GM23338 (cell line): ENCODE measurements around the gene IL1RAPL2. TPM values are rescaled to one million over a fixed set of nuclear protein-coding genes. Genes with fewer than 3 reads are reported as not detected.
A peak's percentile ranks its signal among the peaks of the same experiment; 100 is the strongest.

Experiments used
- ATAC-seq: fragments of 200-7000 bp; cut with Tn5 transposase; 3 replicates; pipeline ENCODE4 v1.9.1; 2020
- DNase-seq: peaks from one replicate; pipeline ENCODE4 v3.0.0-alpha.2; 2015; ENCODE audit warnings: low spot score
- H2AFZ ChIP-seq: fragments of 200-600 bp; sonication (generic); 2 replicates; pipeline ENCODE4 v1.8.0; 2016; ENCODE audit warnings: antibody characterized with exemption, mild to moderate bottlenecking, moderate library complexity
- H3F3A ChIP-seq: fragments of 200-600 bp; sonication (generic); replicated peaks from 2 replicates; pipeline ENCODE4 v1.8.0; 2017; ENCODE audit warnings: antibody characterized with exemption, mixed run types, low read depth
- H3K27ac ChIP-seq: fragments of 200-600 bp; sonication (generic); 2 replicates; pipeline ENCODE4 v1.6.1; 2016; ENCODE audit warnings: low read depth
- H3K27me3 ChIP-seq: fragments of 200-600 bp; sonication (generic); 2 replicates; pipeline ENCODE4 v1.8.0; 2016; ENCODE audit warnings: mild to moderate bottlenecking, mixed run types, moderate library complexity; ENCODE audit not compliant: insufficient read depth
- H3K36me3 ChIP-seq: fragments of 200-600 bp; sonication (generic); 2 replicates; pipeline ENCODE4 v1.8.0; 2016; ENCODE audit warnings: mild to moderate bottlenecking; ENCODE audit not compliant: insufficient read depth
- H3K4me1 ChIP-seq: fragments of 200-600 bp; sonication (generic); 2 replicates; pipeline ENCODE4 v1.8.0; 2016; ENCODE audit warnings: mild to moderate bottlenecking, moderate library complexity; ENCODE audit not compliant: insufficient read depth
- H3K4me2 ChIP-seq: fragments of 200-600 bp; sonication (generic); 2 replicates; pipeline ENCODE4 v1.7.1; 2017; ENCODE audit warnings: mixed run types
- H3K4me3 ChIP-seq: fragments of 200-600 bp; sonication (generic); 2 replicates; pipeline ENCODE4 v1.6.1; 2016; ENCODE audit warnings: mixed run types
- H3K79me2 ChIP-seq: fragments of 200-600 bp; sonication (generic); replicated peaks from 2 replicates; pipeline ENCODE4 v1.8.0; 2017; ENCODE audit warnings: mild to moderate bottlenecking; ENCODE audit not compliant: insufficient read depth
- H3K9me2 ChIP-seq: fragments of 200-600 bp; sonication (generic); 2 replicates; pipeline ENCODE4 v1.8.0; 2017; ENCODE audit not compliant: insufficient read depth
- H4K20me1 ChIP-seq: fragments of 200-600 bp; sonication (generic); replicated peaks from 2 replicates; pipeline ENCODE4 v1.8.0; 2017; ENCODE audit warnings: mild to moderate bottlenecking; ENCODE audit not compliant: insufficient read depth
- H3K27ac Mint-ChIP-seq: 2 replicates; pipeline ENCODE4 v1.8.0; 2020; ENCODE audit warnings: inconsistent platforms, mild to moderate bottlenecking, moderate library complexity, mixed read lengths
- H3K27me3 Mint-ChIP-seq: 3 replicates; pipeline ENCODE4 v1.8.0; 2022; ENCODE audit warnings: low read depth, mild to moderate bottlenecking, moderate library complexity, mixed read lengths, inconsistent platforms; ENCODE audit not compliant: insufficient read depth, poor library complexity
- H3K36me3 Mint-ChIP-seq: 3 replicates; pipeline ENCODE4 v1.8.0; 2021; ENCODE audit warnings: low read depth, mild to moderate bottlenecking, inconsistent platforms, moderate library complexity, mixed read lengths
- H3K4me1 Mint-ChIP-seq: 3 replicates; pipeline ENCODE4 v1.8.0; 2020; ENCODE audit warnings: mild to moderate bottlenecking, inconsistent platforms, mixed read lengths
- H3K4me3 Mint-ChIP-seq: 3 replicates; pipeline ENCODE4 v1.8.0; 2021; ENCODE audit warnings: moderate library complexity, mild to moderate bottlenecking, inconsistent platforms, mixed read lengths
- H3K9me3 Mint-ChIP-seq: 3 replicates; pipeline ENCODE4 v1.8.0; 2020; ENCODE audit warnings: moderate library complexity, mild to moderate bottlenecking, inconsistent platforms, mixed read lengths
- CREB1 ChIP-seq: fragments of 250-450 bp; sonication (Bioruptor Pico); IDR thresholded peaks from 2 replicates; pipeline ENCODE4 v1.5.0; 2020; ENCODE audit warnings: low read depth, mild to moderate bottlenecking, moderate library complexity
- EZH2 ChIP-seq: fragments of 200-600 bp; sonication (generic); IDR thresholded peaks from one replicate; pipeline ENCODE4 v1.8.0; 2017; ENCODE audit warnings: antibody characterized with exemption, mild to moderate bottlenecking, low read depth; ENCODE audit not compliant: unreplicated experiment
- EZH2phosphoT487 ChIP-seq: fragments of 200-600 bp; sonication (generic); IDR thresholded peaks from one replicate; pipeline ENCODE4 v1.8.1; 2018; ENCODE audit warnings: antibody characterized with exemption; ENCODE audit not compliant: unreplicated experiment
- JUNB ChIP-seq: IDR thresholded peaks from one replicate; pipeline ENCODE4 v1.6.1; 2016; ENCODE audit warnings: antibody characterized with exemption; ENCODE audit not compliant: unreplicated experiment
- NANOG ChIP-seq: IDR thresholded peaks from 2 replicates; pipeline ENCODE4 v1.6.1; 2016; ENCODE audit warnings: antibody characterized with exemption, borderline replicate concordance
- POLR2AphosphoS5 ChIP-seq: IDR thresholded peaks from 2 replicates; pipeline ENCODE4 v1.6.1; 2016; ENCODE audit warnings: antibody characterized with exemption, low read depth
- STAT1 ChIP-seq: IDR thresholded peaks from one replicate; pipeline ENCODE4 v1.6.1; 2016; ENCODE audit warnings: antibody characterized with exemption; ENCODE audit not compliant: unreplicated experiment
- ZNF114 ChIP-seq: fragments of 250-450 bp; sonication (Bioruptor Pico); IDR thresholded peaks from 2 replicates; pipeline ENCODE4 v1.5.0; 2020; ENCODE audit warnings: mild to moderate bottlenecking, moderate library complexity
- ZNF331 ChIP-seq: fragments of 250-450 bp; sonication (Bioruptor Pico); IDR thresholded peaks from 2 replicates; pipeline ENCODE4 v1.5.0; 2020; ENCODE audit warnings: low read depth, mild to moderate bottlenecking, moderate library complexity
- long read RNA-seq: library from polyadenylated mRNA; unstranded; transcript quantifications from one replicate; pipeline ENCODE4 v2.0.0, GENCODE V29; 2020; ENCODE audit not compliant: unreplicated experiment
- polyA plus RNA-seq: library from polyadenylated mRNA; unstranded; fragments of >200 nt; fragmentation: Nextera tagmentation; extraction: Ambion mirVana; gene quantifications from 2 replicates; pipeline ENCODE4 v1.2.1, GENCODE V29; 2016
- total RNA-seq: library from RNA; depleted of rRNA; stranded (reverse); fragments of >200 nt; shearing (Covaris generic); gene quantifications from 2 replicates; pipeline ENCODE4 v1.2.3, GENCODE V29; 2014; rRNA removed
- TF ChIP-seq, protein P1 (sequence below): IDR thresholded peaks from 2 replicates; pipeline ENCODE4 v1.6.1; 2016; ENCODE audit warnings: antibody characterized with exemption
- TF ChIP-seq, protein P2 (sequence below), 2 experiments: fragments of 200-600 bp in 1 of 2; sonication (generic) in 1 of 2; conservative IDR thresholded peaks; 2 replicates each; pipeline versions ENCODE4 v1.5.1 to v1.6.1; 2016 to 2017; ENCODE audit warnings: antibody characterized with exemption in 2 of 2, low read depth in 2 of 2, mild to moderate bottlenecking in 2 of 2, moderate library complexity in 1 of 2
- TF ChIP-seq, protein P3 (sequence below): IDR thresholded peaks from one replicate; pipeline ENCODE4 v1.6.1; 2018; ENCODE audit warnings: antibody characterized with exemption; ENCODE audit not compliant: unreplicated experiment
- TF ChIP-seq, protein P4 (sequence below): fragments of 250-450 bp; sonication (Bioruptor Pico); IDR thresholded peaks from 2 replicates; pipeline ENCODE4 v1.5.0; 2020; ENCODE audit warnings: mild to moderate bottlenecking, moderate library complexity

The IL1RAPL2 gene
- total RNA-seq (0.78 and 0.80 TPM in 2 replicates), polyA plus RNA-seq (0.52 and 0.94 TPM in 2 replicates)
- long read RNA-seq: 0 reads

DNA sequence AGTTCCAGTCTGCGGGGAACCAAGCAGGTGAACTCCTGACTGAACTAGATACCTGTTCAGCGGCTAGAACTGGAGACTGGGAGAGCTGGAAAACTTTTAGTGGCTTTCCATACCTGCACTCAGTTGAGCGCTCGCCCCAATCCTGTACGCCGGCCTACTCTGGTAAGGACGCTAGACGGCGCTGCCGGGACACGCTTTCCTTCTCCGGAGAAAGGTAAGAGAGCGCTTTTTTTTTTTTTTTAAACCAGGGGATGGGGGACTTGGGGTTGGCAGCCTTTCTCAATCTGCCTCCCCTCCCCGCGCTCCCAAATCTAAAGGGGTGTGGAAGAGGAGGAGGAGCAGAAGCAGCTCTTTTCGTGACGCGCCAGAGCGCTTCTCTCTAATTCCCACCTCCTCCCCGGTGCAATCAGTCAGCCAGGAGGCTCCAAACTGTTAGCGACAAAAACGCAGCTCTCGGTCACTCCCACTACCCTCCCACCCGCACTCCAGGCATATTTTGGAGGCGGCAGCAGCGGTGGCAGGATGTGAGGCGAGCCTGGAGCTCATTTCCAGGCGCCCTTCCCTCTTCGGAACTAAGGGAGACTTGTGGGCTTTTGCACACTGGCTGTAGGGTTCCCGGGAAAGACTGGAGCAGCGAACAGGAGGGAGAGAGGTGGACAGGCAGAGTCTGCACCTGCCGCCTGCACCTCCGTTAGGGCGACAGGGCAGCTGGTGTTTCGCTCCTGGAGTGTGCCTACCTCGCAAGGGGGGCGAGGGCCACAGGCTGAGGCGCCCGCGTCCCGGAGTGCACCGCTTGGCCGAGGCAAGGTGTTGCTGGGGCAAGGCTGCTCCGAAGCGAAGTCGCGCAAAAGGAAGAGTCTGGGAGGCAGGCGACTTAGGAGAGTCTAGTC lies at the start of gene IL1RAPL2:
IL1RAPL2 (plus strand) TSS at position 409 of the 890 bp plus-strand sequence.
- no peak within 1 kb of the TSS for H3K27ac Mint-ChIP-seq
- H3F3A ChIP-seq: no peaks in the 10 kb centered on the region
- TF ChIP-seq, protein P1, sequence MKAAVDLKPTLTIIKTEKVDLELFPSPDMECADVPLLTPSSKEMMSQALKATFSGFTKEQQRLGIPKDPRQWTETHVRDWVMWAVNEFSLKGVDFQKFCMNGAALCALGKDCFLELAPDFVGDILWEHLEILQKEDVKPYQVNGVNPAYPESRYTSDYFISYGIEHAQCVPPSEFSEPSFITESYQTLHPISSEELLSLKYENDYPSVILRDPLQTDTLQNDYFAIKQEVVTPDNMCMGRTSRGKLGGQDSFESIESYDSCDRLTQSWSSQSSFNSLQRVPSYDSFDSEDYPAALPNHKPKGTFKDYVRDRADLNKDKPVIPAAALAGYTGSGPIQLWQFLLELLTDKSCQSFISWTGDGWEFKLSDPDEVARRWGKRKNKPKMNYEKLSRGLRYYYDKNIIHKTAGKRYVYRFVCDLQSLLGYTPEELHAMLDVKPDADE: no peak
- no peak for TF ChIP-seq EZH2phosphoT487
- TF ChIP-seq JUNB: no peak
- TF ChIP-seq, protein P2, sequence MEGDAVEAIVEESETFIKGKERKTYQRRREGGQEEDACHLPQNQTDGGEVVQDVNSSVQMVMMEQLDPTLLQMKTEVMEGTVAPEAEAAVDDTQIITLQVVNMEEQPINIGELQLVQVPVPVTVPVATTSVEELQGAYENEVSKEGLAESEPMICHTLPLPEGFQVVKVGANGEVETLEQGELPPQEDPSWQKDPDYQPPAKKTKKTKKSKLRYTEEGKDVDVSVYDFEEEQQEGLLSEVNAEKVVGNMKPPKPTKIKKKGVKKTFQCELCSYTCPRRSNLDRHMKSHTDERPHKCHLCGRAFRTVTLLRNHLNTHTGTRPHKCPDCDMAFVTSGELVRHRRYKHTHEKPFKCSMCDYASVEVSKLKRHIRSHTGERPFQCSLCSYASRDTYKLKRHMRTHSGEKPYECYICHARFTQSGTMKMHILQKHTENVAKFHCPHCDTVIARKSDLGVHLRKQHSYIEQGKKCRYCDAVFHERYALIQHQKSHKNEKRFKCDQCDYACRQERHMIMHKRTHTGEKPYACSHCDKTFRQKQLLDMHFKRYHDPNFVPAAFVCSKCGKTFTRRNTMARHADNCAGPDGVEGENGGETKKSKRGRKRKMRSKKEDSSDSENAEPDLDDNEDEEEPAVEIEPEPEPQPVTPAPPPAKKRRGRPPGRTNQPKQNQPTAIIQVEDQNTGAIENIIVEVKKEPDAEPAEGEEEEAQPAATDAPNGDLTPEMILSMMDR (conservative IDR thresholded peaks at IDR 0.05; ENCODE audit: low read depth in 2 of 2): peak; percentile 57 to 75
- TF ChIP-seq, protein P3, sequence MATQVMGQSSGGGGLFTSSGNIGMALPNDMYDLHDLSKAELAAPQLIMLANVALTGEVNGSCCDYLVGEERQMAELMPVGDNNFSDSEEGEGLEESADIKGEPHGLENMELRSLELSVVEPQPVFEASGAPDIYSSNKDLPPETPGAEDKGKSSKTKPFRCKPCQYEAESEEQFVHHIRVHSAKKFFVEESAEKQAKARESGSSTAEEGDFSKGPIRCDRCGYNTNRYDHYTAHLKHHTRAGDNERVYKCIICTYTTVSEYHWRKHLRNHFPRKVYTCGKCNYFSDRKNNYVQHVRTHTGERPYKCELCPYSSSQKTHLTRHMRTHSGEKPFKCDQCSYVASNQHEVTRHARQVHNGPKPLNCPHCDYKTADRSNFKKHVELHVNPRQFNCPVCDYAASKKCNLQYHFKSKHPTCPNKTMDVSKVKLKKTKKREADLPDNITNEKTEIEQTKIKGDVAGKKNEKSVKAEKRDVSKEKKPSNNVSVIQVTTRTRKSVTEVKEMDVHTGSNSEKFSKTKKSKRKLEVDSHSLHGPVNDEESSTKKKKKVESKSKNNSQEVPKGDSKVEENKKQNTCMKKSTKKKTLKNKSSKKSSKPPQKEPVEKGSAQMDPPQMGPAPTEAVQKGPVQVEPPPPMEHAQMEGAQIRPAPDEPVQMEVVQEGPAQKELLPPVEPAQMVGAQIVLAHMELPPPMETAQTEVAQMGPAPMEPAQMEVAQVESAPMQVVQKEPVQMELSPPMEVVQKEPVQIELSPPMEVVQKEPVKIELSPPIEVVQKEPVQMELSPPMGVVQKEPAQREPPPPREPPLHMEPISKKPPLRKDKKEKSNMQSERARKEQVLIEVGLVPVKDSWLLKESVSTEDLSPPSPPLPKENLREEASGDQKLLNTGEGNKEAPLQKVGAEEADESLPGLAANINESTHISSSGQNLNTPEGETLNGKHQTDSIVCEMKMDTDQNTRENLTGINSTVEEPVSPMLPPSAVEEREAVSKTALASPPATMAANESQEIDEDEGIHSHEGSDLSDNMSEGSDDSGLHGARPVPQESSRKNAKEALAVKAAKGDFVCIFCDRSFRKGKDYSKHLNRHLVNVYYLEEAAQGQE: no peak
- no peak for TF ChIP-seq STAT1
- no peak for TF ChIP-seq ZNF114 (CRISPR knock-in tag)
- no peak for TF ChIP-seq ZNF331 (CRISPR knock-in tag)
- TF ChIP-seq, protein P4, sequence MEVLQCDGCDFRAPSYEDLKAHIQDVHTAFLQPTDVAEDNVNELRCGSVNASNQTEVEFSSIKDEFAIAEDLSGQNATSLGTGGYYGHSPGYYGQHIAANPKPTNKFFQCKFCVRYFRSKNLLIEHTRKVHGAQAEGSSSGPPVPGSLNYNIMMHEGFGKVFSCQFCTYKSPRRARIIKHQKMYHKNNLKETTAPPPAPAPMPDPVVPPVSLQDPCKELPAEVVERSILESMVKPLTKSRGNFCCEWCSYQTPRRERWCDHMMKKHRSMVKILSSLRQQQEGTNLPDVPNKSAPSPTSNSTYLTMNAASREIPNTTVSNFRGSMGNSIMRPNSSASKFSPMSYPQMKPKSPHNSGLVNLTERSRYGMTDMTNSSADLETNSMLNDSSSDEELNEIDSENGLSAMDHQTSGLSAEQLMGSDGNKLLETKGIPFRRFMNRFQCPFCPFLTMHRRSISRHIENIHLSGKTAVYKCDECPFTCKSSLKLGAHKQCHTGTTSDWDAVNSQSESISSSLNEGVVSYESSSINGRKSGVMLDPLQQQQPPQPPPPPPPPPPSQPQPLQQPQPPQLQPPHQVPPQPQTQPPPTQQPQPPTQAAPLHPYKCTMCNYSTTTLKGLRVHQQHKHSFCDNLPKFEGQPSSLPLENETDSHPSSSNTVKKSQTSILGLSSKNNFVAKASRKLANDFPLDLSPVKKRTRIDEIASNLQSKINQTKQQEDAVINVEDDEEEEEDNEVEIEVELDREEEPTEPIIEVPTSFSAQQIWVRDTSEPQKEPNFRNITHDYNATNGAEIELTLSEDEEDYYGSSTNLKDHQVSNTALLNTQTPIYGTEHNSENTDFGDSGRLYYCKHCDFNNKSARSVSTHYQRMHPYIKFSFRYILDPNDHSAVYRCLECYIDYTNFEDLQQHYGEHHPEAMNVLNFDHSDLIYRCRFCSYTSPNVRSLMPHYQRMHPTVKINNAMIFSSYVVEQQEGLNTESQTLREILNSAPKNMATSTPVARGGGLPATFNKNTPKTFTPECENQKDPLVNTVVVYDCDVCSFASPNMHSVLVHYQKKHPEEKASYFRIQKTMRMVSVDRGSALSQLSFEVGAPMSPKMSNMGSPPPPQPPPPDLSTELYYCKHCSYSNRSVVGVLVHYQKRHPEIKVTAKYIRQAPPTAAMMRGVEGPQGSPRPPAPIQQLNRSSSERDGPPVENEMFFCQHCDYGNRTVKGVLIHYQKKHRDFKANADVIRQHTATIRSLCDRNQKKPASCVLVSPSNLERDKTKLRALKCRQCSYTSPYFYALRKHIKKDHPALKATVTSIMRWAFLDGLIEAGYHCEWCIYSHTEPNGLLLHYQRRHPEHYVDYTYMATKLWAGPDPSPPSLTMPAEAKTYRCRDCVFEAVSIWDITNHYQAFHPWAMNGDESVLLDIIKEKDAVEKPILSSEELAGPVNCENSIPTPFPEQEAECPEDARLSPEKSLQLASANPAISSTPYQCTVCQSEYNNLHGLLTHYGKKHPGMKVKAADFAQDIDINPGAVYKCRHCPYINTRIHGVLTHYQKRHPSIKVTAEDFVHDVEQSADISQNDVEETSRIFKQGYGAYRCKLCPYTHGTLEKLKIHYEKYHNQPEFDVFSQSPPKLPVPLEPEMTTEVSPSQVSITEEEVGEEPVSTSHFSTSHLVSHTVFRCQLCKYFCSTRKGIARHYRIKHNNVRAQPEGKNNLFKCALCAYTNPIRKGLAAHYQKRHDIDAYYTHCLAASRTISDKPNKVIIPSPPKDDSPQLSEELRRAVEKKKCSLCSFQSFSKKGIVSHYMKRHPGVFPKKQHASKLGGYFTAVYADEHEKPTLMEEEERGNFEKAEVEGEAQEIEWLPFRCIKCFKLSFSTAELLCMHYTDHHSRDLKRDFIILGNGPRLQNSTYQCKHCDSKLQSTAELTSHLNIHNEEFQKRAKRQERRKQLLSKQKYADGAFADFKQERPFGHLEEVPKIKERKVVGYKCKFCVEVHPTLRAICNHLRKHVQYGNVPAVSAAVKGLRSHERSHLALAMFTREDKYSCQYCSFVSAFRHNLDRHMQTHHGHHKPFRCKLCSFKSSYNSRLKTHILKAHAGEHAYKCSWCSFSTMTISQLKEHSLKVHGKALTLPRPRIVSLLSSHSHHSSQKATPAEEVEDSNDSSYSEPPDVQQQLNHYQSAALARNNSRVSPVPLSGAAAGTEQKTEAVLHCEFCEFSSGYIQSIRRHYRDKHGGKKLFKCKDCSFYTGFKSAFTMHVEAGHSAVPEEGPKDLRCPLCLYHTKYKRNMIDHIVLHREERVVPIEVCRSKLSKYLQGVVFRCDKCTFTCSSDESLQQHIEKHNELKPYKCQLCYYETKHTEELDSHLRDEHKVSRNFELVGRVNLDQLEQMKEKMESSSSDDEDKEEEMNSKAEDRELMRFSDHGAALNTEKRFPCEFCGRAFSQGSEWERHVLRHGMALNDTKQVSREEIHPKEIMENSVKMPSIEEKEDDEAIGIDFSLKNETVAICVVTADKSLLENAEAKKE (CRISPR knock-in tag): no peak
- TF ChIP-seq POLR2AphosphoS5: no peak
- no peak for TF ChIP-seq NANOG
- peak; percentile 32 for TF ChIP-seq EZH2
- no peak for TF ChIP-seq CREB1
- H3K4me2 ChIP-seq: peak within 1 kb of the TSS; percentile 82
- DNase-seq (peak; percentile 86), ATAC-seq (peak; percentile 78)
- H3K9me2 ChIP-seq: no peaks in the 10 kb centered on the region
- H3K9me3 Mint-ChIP-seq: no peaks in the 10 kb centered on the region; the same call in 2 of the 3 replicates
- peaks cover 3% of the 10 kb centered on the region; the same call in 1 of the 2 replicates for H3K4me1 ChIP-seq
- peak within 1 kb of the TSS; percentile 60 for H3K4me3 ChIP-seq
- peak within 1 kb of the TSS; percentile 78 for H2AFZ ChIP-seq
- no peaks in the 10 kb centered on the region for H3K36me3 Mint-ChIP-seq
- H4K20me1 ChIP-seq: no peaks in the 10 kb centered on the region; the same call in 1 of the 2 replicates
- no peaks in the 10 kb centered on the region for H3K79me2 ChIP-seq
- H3K27me3 ChIP-seq: peaks cover 82% of the 10 kb centered on the region
- H3K27ac ChIP-seq: no peak within 1 kb of the TSS
- H3K27me3 Mint-ChIP-seq: peaks cover 35% of the 10 kb centered on the region
- peaks cover 4% of the 10 kb centered on the region; the same call in 1 of the 3 replicates for H3K4me1 Mint-ChIP-seq
- H3K4me3 Mint-ChIP-seq: peak within 1 kb of the TSS; percentile 79
- no peaks in the 10 kb centered on the region for H3K36me3 ChIP-seq
